ENCODE results near the gene RIPOR3.
"Not testable (repeated sequence)": the region's sequence is repeated elsewhere in the genome, so short reads cannot be mapped to it uniquely, and the experiment has no call there.

RIPOR3 gene

GRCh38 chr20:50704514-50704913 is 13.2 kb upstream of the RIPOR3 start:
- no peak for DNase-seq

GRCh38 chr20:50703651-50704438 is 12.5 kb upstream of the RIPOR3 start:
- not testable (repeated sequence) for DNase-seq

- DNase-seq, result no peak
These were observed 10.0 kb upstream of the RIPOR3 start for GRCh38 chr20:50701041-50701963.

- no peak for DNase-seq
These were observed 8.3 kb upstream of the RIPOR3 start for GRCh38 chr20:50699688-50700087.

- DNase-seq, result not testable (repeated sequence)
These were observed 6.9 kb upstream of the RIPOR3 start for GRCh38 chr20:50698255-50698654.

GRCh38 chr20:50695135-50695872 is 4.0 kb upstream of the RIPOR3 start:
- no peak for DNase-seq

GRCh38 chr20:50694379-50695134 is 3.2 kb upstream of the RIPOR3 start:
- DNase-seq, result no peak

GRCh38 chr20:50693001-50693400 is 1.7 kb upstream of the RIPOR3 start:
- no peak for DNase-seq

GRCh38 chr20:50692552-50692933 is 1.2 kb upstream of the RIPOR3 start:
- DNase-seq, result no peak

- no peak for DNase-seq
These were observed 520 bp upstream of the RIPOR3 start for GRCh38 chr20:50691573-50692551.

GRCh38 chr20:50689864-50690649 is 1.3 kb downstream of the RIPOR3 start:
- no peak for DNase-seq

- no peak for DNase-seq
These were observed 2.9 kb downstream of the RIPOR3 start for GRCh38 chr20:50688256-50688975.

- no peak for DNase-seq
These were observed 4.5 kb downstream of the RIPOR3 start for GRCh38 chr20:50686821-50687220.

GRCh38 chr20:50683570-50683969 is 7.8 kb downstream of the RIPOR3 start:
- DNase-seq, result no peak

- DNase-seq, result no peak
These were observed 8.3 kb downstream of the RIPOR3 start for GRCh38 chr20:50682947-50683530.

GRCh38 chr20:50682065-50682464 is 9.3 kb downstream of the RIPOR3 start:
- DNase-seq, result no peak

- no peak for DNase-seq
These were observed 9.8 kb downstream of the RIPOR3 start for GRCh38 chr20:50681359-50682064.

- no peak for DNase-seq
These were observed 11.0 kb downstream of the RIPOR3 start for GRCh38 chr20:50680105-50680960.

All from activated T-cell treated with anti-CD3 and anti-CD28 coated beads, Interleukin-2, amount 50 U/mL, for 1 hour (primary cell).